SK-N-SH (cell line): ENCODE results near the gene SPO11. TPM values are rescaled to one million over a fixed set of nuclear protein-coding genes. Genes with fewer than 3 reads are reported as not detected.
"Not testable (repeated sequence)": the region's sequence is repeated elsewhere in the genome, so short reads cannot be mapped to it uniquely, and the experiment has no call there.

Source experiments
- CTCF ChIA-PET: fragments of 300-600, 350-600 bp; formaldehyde crosslinking; extraction: SDS; loops from one replicate; lab custom pipeline; 2021; lab: Yijun Ruan, JAX
- POLR2A ChIA-PET: fragments of 350-600 bp; sonication (Branson Sonifier 250); formaldehyde crosslinking; extraction: SDS; loops from one replicate; lab custom pipeline; 2020; ENCODE audit warnings: antibody characterized with exemption, inconsistent platforms; lab: Yijun Ruan, JAX
- DNase-seq: peaks from one replicate; pipeline ENCODE4 v3.0.0; 2012
- H2AFZ ChIP-seq: fragments of 200-600 bp; sonication (generic); 2 replicates; pipeline ENCODE4 v1.8.1; 2016; ENCODE audit warnings: antibody characterized with exemption, mild to moderate bottlenecking, low read depth
- H3F3A ChIP-seq: fragments of 200-600 bp; sonication (generic); replicated peaks from 2 replicates; pipeline ENCODE3; 2016; ENCODE audit warnings: antibody characterized with exemption, mild to moderate bottlenecking; ENCODE audit not compliant: insufficient read depth
- H3K27ac ChIP-seq, 2 experiments: fragments of 200-500 bp in 1 of 2; fragments of 200-600 bp in 1 of 2; sonication (Bioruptor generic) in 1 of 2; sonication (generic), shearing (Covaris generic) in 1 of 2; 2 replicates each; pipeline versions ENCODE4 v1.5.1 to v1.6.1; 2014 to 2016; ENCODE audit warnings: low read depth in 2 of 2, inconsistent platforms in 1 of 2, low read length in 1 of 2, mild to moderate bottlenecking in 1 of 2, mixed read lengths in 1 of 2
- H3K27me3 ChIP-seq: fragments of 200-600 bp; sonication (generic), shearing (Covaris generic); 2 replicates; pipeline ENCODE4 v1.6.1; 2016; ENCODE audit warnings: mixed run types; ENCODE audit not compliant: insufficient read depth
- H3K36me3 ChIP-seq, 2 experiments: fragments of 200-500 bp in 1 of 2; fragments of 200-600 bp in 1 of 2; sonication (Bioruptor generic) in 1 of 2; sonication (generic) in 1 of 2; replicated peaks in 1 of 2; 2 replicates each; pipeline versions ENCODE3 to v1.5.1; 2014 to 2016; ENCODE audit warnings: low read length in 1 of 2, mild to moderate bottlenecking in 1 of 2; ENCODE audit not compliant: insufficient read depth in 2 of 2, control insufficient read depth in 1 of 2
- H3K4me1 ChIP-seq, 2 experiments: fragments of 200-500 bp in 1 of 2; fragments of 200-600 bp in 1 of 2; sonication (Bioruptor generic) in 1 of 2; sonication (generic), shearing (Covaris generic) in 1 of 2; 2 replicates each; pipeline versions ENCODE4 v1.5.1 to v1.6.1; 2014 to 2016; ENCODE audit warnings: low read depth in 1 of 2, low read length in 1 of 2, mixed run types in 1 of 2; ENCODE audit not compliant: insufficient read depth in 2 of 2, control insufficient read depth in 1 of 2
- H3K4me2 ChIP-seq: fragments of 200-600 bp; sonication (generic), shearing (Covaris generic); 2 replicates; pipeline ENCODE4 v1.6.1; 2017; ENCODE audit warnings: mixed run types
- H3K4me3 ChIP-seq, 2 experiments: fragments of 200-500 bp in 1 of 2; fragments of 200-600 bp in 1 of 2; sonication (Bioruptor generic) in 1 of 2; sonication (generic), shearing (Covaris generic) in 1 of 2; 2 replicates each; pipeline versions ENCODE4 v1.5.1 to v1.8.1; 2014 to 2016; ENCODE audit warnings: low read depth in 2 of 2, inconsistent platforms in 1 of 2, low read length in 1 of 2, mild to moderate bottlenecking in 1 of 2, mixed read lengths in 1 of 2, moderate library complexity in 1 of 2
- H3K79me2 ChIP-seq: fragments of 200-600 bp; sonication (generic); 2 replicates; pipeline ENCODE4 v1.8.1; 2017; ENCODE audit warnings: mild to moderate bottlenecking; ENCODE audit not compliant: insufficient read depth
- H3K9ac ChIP-seq: fragments of 200-600 bp; sonication (generic); 2 replicates; pipeline ENCODE4 v1.6.1; 2017; ENCODE audit warnings: mixed run types
- H3K9me2 ChIP-seq: fragments of 200-600 bp; sonication (generic); 2 replicates; pipeline ENCODE4 v1.6.1; 2017; ENCODE audit warnings: mixed run types
- H3K9me3 ChIP-seq: fragments of 200-600 bp; sonication (generic); 2 replicates; pipeline ENCODE4 v1.6.1; 2017; ENCODE audit warnings: mixed run types, mild to moderate bottlenecking, moderate library complexity
- H4K20me1 ChIP-seq: fragments of 200-600 bp; sonication (generic); 2 replicates; pipeline ENCODE4 v1.6.1; 2017; ENCODE audit warnings: mild to moderate bottlenecking, mixed run types; ENCODE audit not compliant: insufficient read depth
- REST ChIP-seq: IDR thresholded peaks from 2 replicates; pipeline ENCODE4 v1.6.1; 2012; ENCODE audit warnings: mild to moderate bottlenecking, low read depth, low read length, moderate library complexity
- WGBS: methylation state at CpG from one replicate; pipeline ENCODE4 v1.1.6; 2017; ENCODE audit warnings: low lambda C conversion rate; 5-methylcytosine and 5-hydroxymethylcytosine counted together
- polyA plus RNA-seq, 3 experiments: library from polyadenylated mRNA; depleted of rRNA; stranded (reverse); fragments of >200 nt; gene quantifications; 2 replicates each; pipeline ENCODE4 v1.2.3, GENCODE V29; 2012

SPO11 gene
- polyA plus RNA-seq, 1 of the 3 experiments (the other 2 are of a cell fraction) = not detected

GRCh38 chr20:57347393-57347792 lies 17.8 kb downstream of the SPO11 start (continued):
- no peak for TF ChIP-seq REST
- TF ChIP-seq, all 33 proteins: peak for 0

GRCh38 chr20:57348200-57348921 lies 18.8 kb downstream of the SPO11 start:
- Histone ChIP-seq H3K79me2 (peaks cover 23% of the 10 kb centered on the region), H3F3A (peaks cover 17% of the 10 kb centered on the region), H3K4me1 (peaks cover 0 to 13% of the 10 kb centered on the region in 2 experiments; a peak in 2 of 4 replicates)
- POLR2A ChIA-PET, H3K9me3 ChIP-seq, H3K9me2 ChIP-seq, H4K20me1 ChIP-seq, DNase-seq, H3K36me3 ChIP-seq, H3K27ac ChIP-seq, H2AFZ ChIP-seq, H3K9ac ChIP-seq, H3K27me3 ChIP-seq, H3K4me3 ChIP-seq, H3K4me2 ChIP-seq: not testable (repeated sequence)
- CTCF ChIA-PET = interaction anchor here (1.1 to 11.2 kb wide), 5 partner anchors 13 to 798 kb away, joined by 3 to 187 read pairs (median 26); partner anchors contain the start of gene SPO11
- WGBS = 91% methylated on average over 9 of the region's 47 CpGs

GRCh38 chr20:57348922-57349574 lies 19.4 kb downstream of the SPO11 start:
- DNase-seq, H3K4me3 ChIP-seq, H3K27me3 ChIP-seq, H3K4me2 ChIP-seq, H3K9ac ChIP-seq, H3K27ac ChIP-seq, H2AFZ ChIP-seq, POLR2A ChIA-PET, H3K9me2 ChIP-seq, H3K9me3 ChIP-seq: not testable (repeated sequence)
- CTCF ChIA-PET = interaction anchor here (1.3 to 11.2 kb wide), 4 partner anchors 19 to 798 kb away, joined by 3 to 187 read pairs (median 41); partner anchors contain the start of gene SPO11
- peaks cover 0 to 13% of the 10 kb centered on the region in 2 experiments; a peak in 2 of 4 replicates for H3K4me1 ChIP-seq
- whole genome bisulfite sequencing = 87% methylated on average over 17 of the region's 21 CpGs
- peaks cover 11% of the 10 kb centered on the region for H4K20me1 ChIP-seq
- peaks cover 30% of the 10 kb centered on the region for H3K79me2 ChIP-seq
- peaks cover 17% of the 10 kb centered on the region for H3F3A ChIP-seq
- peaks cover 0 to 10% of the 10 kb centered on the region in 2 experiments for H3K36me3 ChIP-seq
